Smooth muscle cell (in vitro differentiated cells): ENCODE results near the gene KCNN2. TPM values are rescaled to one million over a fixed set of nuclear protein-coding genes. Genes with fewer than 3 reads are reported as not detected.

Source experiments
- DNase-seq: peaks from one replicate; lab custom pipeline; 2025; ENCODE audit not compliant: unreplicated experiment; lab: John Stamatoyannopoulos, UW
- H2AFZ ChIP-seq: fragments of 200-600 bp; sonication (generic); 2 replicates; pipeline ENCODE4 v1.6.0; 2016; ENCODE audit warnings: antibody characterized with exemption, low read depth, mild to moderate bottlenecking
- H3F3A ChIP-seq: fragments of 200-600 bp; sonication (generic); 2 replicates; pipeline ENCODE4 v1.6.0; 2017; ENCODE audit warnings: antibody characterized with exemption, low read depth
- H3K27ac ChIP-seq: fragments of 200-600 bp; sonication (generic); 2 replicates; pipeline ENCODE4 v1.5.1; 2016; ENCODE audit warnings: low read depth, mild to moderate bottlenecking
- H3K27me3 ChIP-seq: fragments of 200-600 bp; sonication (generic); 2 replicates; pipeline ENCODE4 v1.6.1; 2016; ENCODE audit warnings: low read depth, mild to moderate bottlenecking
- H3K36me3 ChIP-seq: fragments of 200-600 bp; sonication (generic); 2 replicates; pipeline ENCODE4 v1.5.1; 2016; ENCODE audit warnings: low read depth
- H3K4me1 ChIP-seq: fragments of 200-600 bp; sonication (generic); 2 replicates; pipeline ENCODE4 v1.5.1; 2016; ENCODE audit warnings: low read depth
- H3K4me2 ChIP-seq: fragments of 200-600 bp; sonication (generic); 2 replicates; pipeline ENCODE4 v1.6.0; 2016; ENCODE audit warnings: mild to moderate bottlenecking
- H3K4me3 ChIP-seq: fragments of 200-600 bp; sonication (generic); 2 replicates; pipeline ENCODE4 v1.5.1; 2016; ENCODE audit warnings: mild to moderate bottlenecking
- H3K79me2 ChIP-seq: fragments of 200-600 bp; sonication (generic); 2 replicates; pipeline ENCODE4 v1.6.0; 2016; ENCODE audit warnings: low read depth, mild to moderate bottlenecking
- H3K9ac ChIP-seq: fragments of 200-600 bp; sonication (generic); 2 replicates; pipeline ENCODE4 v1.6.0; 2016; ENCODE audit warnings: low read depth
- H3K9me3 ChIP-seq: fragments of 200-600 bp; sonication (generic); replicated peaks from 2 replicates; pipeline ENCODE4 v1.5.1; 2016; ENCODE audit warnings: low read depth
- H4K20me1 ChIP-seq: fragments of 200-600 bp; sonication (generic); 2 replicates; pipeline ENCODE4 v1.6.0; 2016; ENCODE audit warnings: low read depth
- WGBS: methylation state at CpG from one replicate; pipeline ENCODE4 v1.1.7; 2016; ENCODE audit warnings: low lambda C conversion rate; 5-methylcytosine and 5-hydroxymethylcytosine counted together
- polyA plus RNA-seq: library from polyadenylated mRNA; unstranded; fragments of >200 nt; fragmentation: Nextera tagmentation; extraction: Ambion mirVana; gene quantifications from 2 replicates; pipeline ENCODE4 v1.2.1, GENCODE V29; 2016
- total RNA-seq: library from RNA; depleted of rRNA; stranded (reverse); fragments of >200 nt; gene quantifications from 2 replicates; pipeline ENCODE4 v1.2.3, GENCODE V29; 2014
- TF ChIP-seq, protein P1 (sequence below): fragments of 200-600 bp; sonication (generic); IDR thresholded peaks from 2 replicates; pipeline ENCODE4 v1.5.1; 2017; ENCODE audit warnings: borderline replicate concordance, mild to moderate bottlenecking, antibody characterized with exemption; ENCODE audit not compliant: insufficient read depth, poor library complexity, severe bottlenecking

Gene KCNN2
- total and polyA plus RNA-seq, 2 experiments from 2014 or later: 3.2 to 8.0 TPM

DNA sequence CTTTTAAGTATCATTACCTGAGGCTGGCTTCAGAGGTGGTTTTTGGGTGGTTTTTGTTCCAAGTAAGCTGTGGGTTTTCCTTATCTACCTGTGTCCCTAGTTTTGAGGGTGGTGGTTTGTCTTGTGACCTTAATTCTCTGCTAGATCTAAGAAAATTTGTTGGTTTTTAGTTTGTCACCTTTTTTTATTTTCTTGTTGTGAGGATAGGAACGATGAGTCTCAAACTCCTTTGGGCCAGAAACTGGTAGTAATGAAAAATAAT is 73.3 kb downstream of the KCNN2 start:
- H4K20me1 ChIP-seq: no peaks in the 10 kb centered on the region
- peak overlapping the region; percentile 61 for H3K4me2 ChIP-seq
- TF ChIP-seq, protein P1, sequence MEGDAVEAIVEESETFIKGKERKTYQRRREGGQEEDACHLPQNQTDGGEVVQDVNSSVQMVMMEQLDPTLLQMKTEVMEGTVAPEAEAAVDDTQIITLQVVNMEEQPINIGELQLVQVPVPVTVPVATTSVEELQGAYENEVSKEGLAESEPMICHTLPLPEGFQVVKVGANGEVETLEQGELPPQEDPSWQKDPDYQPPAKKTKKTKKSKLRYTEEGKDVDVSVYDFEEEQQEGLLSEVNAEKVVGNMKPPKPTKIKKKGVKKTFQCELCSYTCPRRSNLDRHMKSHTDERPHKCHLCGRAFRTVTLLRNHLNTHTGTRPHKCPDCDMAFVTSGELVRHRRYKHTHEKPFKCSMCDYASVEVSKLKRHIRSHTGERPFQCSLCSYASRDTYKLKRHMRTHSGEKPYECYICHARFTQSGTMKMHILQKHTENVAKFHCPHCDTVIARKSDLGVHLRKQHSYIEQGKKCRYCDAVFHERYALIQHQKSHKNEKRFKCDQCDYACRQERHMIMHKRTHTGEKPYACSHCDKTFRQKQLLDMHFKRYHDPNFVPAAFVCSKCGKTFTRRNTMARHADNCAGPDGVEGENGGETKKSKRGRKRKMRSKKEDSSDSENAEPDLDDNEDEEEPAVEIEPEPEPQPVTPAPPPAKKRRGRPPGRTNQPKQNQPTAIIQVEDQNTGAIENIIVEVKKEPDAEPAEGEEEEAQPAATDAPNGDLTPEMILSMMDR: no peak
- H3K4me3 ChIP-seq: no peak overlapping the region
- no peak overlapping the region for H2AFZ ChIP-seq
- WGBS: 73% methylated on average over 1 of the region's 1 CpG
- no peaks in the 10 kb centered on the region for H3K9me3 ChIP-seq
- H3K79me2 ChIP-seq: no peaks in the 10 kb centered on the region
- no peak overlapping the region for H3K27ac ChIP-seq
- H3K4me1 ChIP-seq: peaks cover 39% of the 10 kb centered on the region
- no peaks in the 10 kb centered on the region for H3K36me3 ChIP-seq
- H3K27me3 ChIP-seq: no peaks in the 10 kb centered on the region
- no peaks in the 10 kb centered on the region for H3F3A ChIP-seq
- DNase-seq: no peak
- H3K9ac ChIP-seq: no peak overlapping the region

DNA sequence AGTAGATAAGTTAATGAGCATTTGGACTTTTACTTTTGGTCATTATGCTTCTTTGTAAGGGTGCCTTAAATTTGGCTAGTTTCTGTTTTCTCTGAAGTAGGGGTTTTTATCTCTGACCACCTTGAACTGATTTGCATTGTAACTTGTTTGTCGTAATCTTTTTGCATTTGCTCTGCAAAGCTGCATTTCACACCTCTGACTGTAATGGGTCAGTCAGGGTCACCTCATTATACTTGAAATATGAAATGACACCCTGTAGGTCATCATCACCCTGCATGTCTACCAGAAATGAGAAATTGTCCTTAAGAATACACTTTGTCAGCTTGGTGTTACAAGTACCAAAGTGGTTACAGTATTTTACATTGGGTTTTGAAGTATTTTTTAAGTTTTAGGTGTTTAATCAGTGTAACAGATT is 74.0 kb downstream of the KCNN2 start:
- H2AFZ ChIP-seq: no peak overlapping the region
- H3K9ac ChIP-seq: no peak overlapping the region
- no peaks in the 10 kb centered on the region for H3F3A ChIP-seq
- 80% methylated on average over 1 of the region's 1 CpG for WGBS
- no peaks in the 10 kb centered on the region for H3K9me3 ChIP-seq
- TF ChIP-seq, protein P1: no peak
- H3K27ac ChIP-seq: no peak overlapping the region
- no peaks in the 10 kb centered on the region for H3K79me2 ChIP-seq
- no peak for DNase-seq
- H3K4me2 ChIP-seq: peak overlapping the region; percentile 61
- H3K27me3 ChIP-seq: no peaks in the 10 kb centered on the region
- H4K20me1 ChIP-seq: no peaks in the 10 kb centered on the region
- H3K4me3 ChIP-seq: no peak overlapping the region
- H3K36me3 ChIP-seq: no peaks in the 10 kb centered on the region
- H3K4me1 ChIP-seq: peaks cover 39% of the 10 kb centered on the region

DNA sequence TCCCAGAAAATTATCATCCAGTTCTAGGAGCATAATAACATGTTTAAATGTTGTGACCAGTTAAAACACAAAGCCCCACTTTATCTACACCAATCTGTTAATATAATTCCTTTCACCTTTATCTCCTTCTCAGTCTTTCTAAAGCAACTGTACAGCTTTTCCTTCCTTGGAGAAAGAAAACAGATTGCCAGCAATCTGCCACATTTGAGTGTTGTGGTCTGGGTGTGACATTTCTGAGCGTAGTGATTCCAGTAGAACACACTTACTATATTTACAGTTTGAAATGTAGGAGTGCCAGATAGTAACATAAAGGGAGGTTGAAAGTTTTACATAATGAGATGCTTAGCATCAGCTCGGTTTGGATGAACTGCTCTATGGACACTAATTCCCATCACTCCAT is 76.1 kb downstream of the KCNN2 start:
- H3K9me3 ChIP-seq: no peaks in the 10 kb centered on the region
- TF ChIP-seq, protein P1: no peak
- no peaks in the 10 kb centered on the region for H3F3A ChIP-seq
- peak overlapping the region; percentile 29 for H3K4me2 ChIP-seq
- no peaks in the 10 kb centered on the region for H3K79me2 ChIP-seq
- no peak for DNase-seq
- H3K4me3 ChIP-seq: no peak overlapping the region
- H3K27ac ChIP-seq: peak overlapping the region; percentile 42
- H3K36me3 ChIP-seq: no peaks in the 10 kb centered on the region
- H4K20me1 ChIP-seq: no peaks in the 10 kb centered on the region
- WGBS: 20% methylated on average over 2 of the region's 2 CpGs
- H2AFZ ChIP-seq: no peak overlapping the region
- peaks cover 39% of the 10 kb centered on the region for H3K4me1 ChIP-seq
- H3K9ac ChIP-seq: peak overlapping the region; percentile 32
- H3K27me3 ChIP-seq: no peaks in the 10 kb centered on the region

DNA sequence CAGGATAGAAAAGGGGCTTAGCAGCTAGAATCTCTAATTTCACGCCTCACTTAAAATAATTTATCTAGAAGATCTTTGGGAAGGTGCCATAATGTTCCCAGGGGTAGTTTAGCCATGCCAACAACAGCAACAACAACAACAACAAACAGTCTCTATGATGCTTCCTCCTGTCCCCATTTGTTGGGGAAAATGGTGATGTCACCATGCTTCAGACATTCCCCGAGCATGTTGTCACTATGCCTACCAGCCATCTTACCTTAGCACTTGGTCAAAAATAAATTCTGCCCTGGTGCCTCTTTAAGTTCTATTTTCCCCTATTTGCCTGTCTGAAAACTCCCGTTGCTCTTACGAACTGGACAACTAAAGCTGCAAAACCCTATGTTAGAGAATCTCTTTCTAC is 76.6 kb downstream of the KCNN2 start:
- 76% methylated on average over 4 of the region's 4 CpGs for WGBS
- no peaks in the 10 kb centered on the region for H3K9me3 ChIP-seq
- no peaks in the 10 kb centered on the region for H3K36me3 ChIP-seq

More for the DNA sequence above, 76.6 kb downstream of the KCNN2 start:
- Histone ChIP-seq H3K4me3 (no peak overlapping the region), H3F3A (no peaks in the 10 kb centered on the region), H4K20me1 (no peaks in the 10 kb centered on the region), H3K4me1 (peaks cover 39% of the 10 kb centered on the region), H3K27ac (peak overlapping the region; percentile 42), H2AFZ (no peak overlapping the region), H3K9ac (peak overlapping the region; percentile 32), H3K79me2 (no peaks in the 10 kb centered on the region), H3K27me3 (no peaks in the 10 kb centered on the region), H3K4me2 (peak overlapping the region; percentile 29)
- DNase-seq: no peak
- TF ChIP-seq, protein P1: no peak
